Measurements from ENCODE around the gene CD109.
"Not testable (repeated sequence)": the region's sequence is repeated elsewhere in the genome, so short reads cannot be mapped to it uniquely, and the experiment has no call there.

Gene CD109

GRCh38 chr6:73695619-73696421 is at the start of gene CD109:
CD109 (plus strand) TSS chr6:73696203; CDS start chr6:73696216, 13 bp downstream.
- DNase-seq, result no peak

- DNase-seq, result no peak
These were observed 47.8 kb upstream of the CD109 start for GRCh38 chr6:73648166-73648565.

- no peak for DNase-seq
These were observed 46.2 kb upstream of the CD109 start for GRCh38 chr6:73649783-73650182.

- peak; percentile 28 for DNase-seq
These were observed 43.1 kb upstream of the CD109 start for GRCh38 chr6:73652637-73653570.

- peak; percentile 87 for DNase-seq
These were observed 42.2 kb upstream of the CD109 start, which contains the start of gene SLC17A5 for GRCh38 chr6:73653571-73654424. SLC17A5 (minus strand) TSS chr6:73653992; CDS start chr6:73653886, 106 bp downstream.

- no peak for DNase-seq
These were observed 40.6 kb upstream of the CD109 start for GRCh38 chr6:73655341-73655917.

GRCh38 chr6:73656531-73657145 is 39.4 kb upstream of the CD109 start:
- DNase-seq, result no peak

GRCh38 chr6:73657201-73657600 is 38.8 kb upstream of the CD109 start:
- DNase-seq, result no peak

- DNase-seq, result no peak
These were observed 31.3 kb upstream of the CD109 start for GRCh38 chr6:73664701-73665100.

GRCh38 chr6:73665686-73666319 is 30.2 kb upstream of the CD109 start:
- DNase-seq, result no peak

- no peak for DNase-seq
These were observed 29.6 kb upstream of the CD109 start for GRCh38 chr6:73666393-73666792.

- no peak for DNase-seq
These were observed 28.2 kb upstream of the CD109 start for GRCh38 chr6:73667798-73668197.

- DNase-seq, result no peak
These were observed 27.0 kb upstream of the CD109 start for GRCh38 chr6:73669005-73669404.

GRCh38 chr6:73671911-73672685 is 23.9 kb upstream of the CD109 start:
- DNase-seq, result no peak

- DNase-seq, result peak; percentile 31
These were observed 20.4 kb upstream of the CD109 start for GRCh38 chr6:73675466-73676098.

- no peak for DNase-seq
These were observed 17.0 kb upstream of the CD109 start for GRCh38 chr6:73679009-73679408.

- DNase-seq, result not testable (repeated sequence)
These were observed 16.2 kb upstream of the CD109 start for GRCh38 chr6:73679846-73680245.

GRCh38 chr6:73680289-73680918 is 15.6 kb upstream of the CD109 start:
- no peak for DNase-seq

GRCh38 chr6:73683574-73683973 is 12.4 kb upstream of the CD109 start:
- not testable (repeated sequence) for DNase-seq
